Esophagus squamous epithelium (tissue), 5 donors: ENCODE results near the gene SCN1A. TPM values are rescaled to one million over a fixed set of nuclear protein-coding genes. Genes with fewer than 3 reads are reported as not detected.

Experiments used
- DNase-seq: peaks from one replicate; lab custom pipeline; 2025; lab: John Stamatoyannopoulos, UW
- H3K27ac ChIP-seq, 4 donors: fragments of 200-600 bp; sonication (generic); one replicate each; pipeline ENCODE4 v1.5.1; 2016 to 2019; ENCODE audit warnings: mild to moderate bottlenecking in 1 of 4
- H3K27me3 ChIP-seq, 4 donors: fragments of 200-600 bp; sonication (generic); 1 replicate in 3 of 4; 2 replicates in 1 of 4; pipeline versions ENCODE4 v1.5.1 to v1.6.0; 2017 to 2021; ENCODE audit warnings: antibody characterized with exemption in 1 of 4
- H3K36me3 ChIP-seq, 3 donors: fragments of 200-600 bp; sonication (generic); one replicate each; pipeline ENCODE4 v1.5.1; 2016 to 2019
- H3K4me1 ChIP-seq, 3 donors: fragments of 200-600 bp; sonication (generic); one replicate each; pipeline ENCODE4 v1.5.1; 2017 to 2019
- H3K4me3 ChIP-seq, 4 donors: fragments of 200-600 bp; sonication (generic); 1 replicate in 3 of 4; 2 replicates in 1 of 4; pipeline ENCODE4 v1.5.1; 2016 to 2019; ENCODE audit warnings: mild to moderate bottlenecking in 2 of 4, moderate library complexity in 1 of 4
- H3K9me3 ChIP-seq, 3 donors: fragments of 200-600 bp; sonication (generic); one replicate each; pipeline ENCODE4 v1.5.1; 2016 to 2019
- POLR2A ChIP-seq, 4 donors: fragments of 450-650 bp; IDR thresholded peaks; one replicate each; pipeline ENCODE4 v1.6.1; 2017; ENCODE audit warnings: antibody characterized with exemption in 4 of 4, mild to moderate bottlenecking in 4 of 4, moderate library complexity in 3 of 4
- WGBS, 2 donors: methylation state at CpG; one replicate each; pipeline ENCODE4 v1.1.5; 2018; 5-methylcytosine and 5-hydroxymethylcytosine counted together
- intact Hi-C: fragments of 100-400 bp; cut with DNase I; formaldehyde crosslinking; loops from one replicate; pipeline ENCODE4 v1.15.0; 2022
- total RNA-seq, 4 donors: library from RNA; depleted of rRNA; stranded (reverse); fragments of >200 nt; gene quantifications; one replicate each; pipeline ENCODE4 v1.1.0, GENCODE V29; 2016
- TF ChIP-seq, protein P1 (sequence below), 6 experiments: fragments of 450-650 bp in 4 of 6; fragments of 200-600 bp in 2 of 6; sonication (generic) in 2 of 6; IDR thresholded peaks; one replicate each; pipeline ENCODE4 v1.5.1; 2016 to 2019; ENCODE audit warnings: antibody characterized with exemption in 6 of 6, mild to moderate bottlenecking in 4 of 6, moderate library complexity in 4 of 6
- donor health status: DM: yes; HTN: yes; CAD: no.

Gene SCN1A
- total RNA-seq, 4 donors from 2014 or later = not detected

DNA sequence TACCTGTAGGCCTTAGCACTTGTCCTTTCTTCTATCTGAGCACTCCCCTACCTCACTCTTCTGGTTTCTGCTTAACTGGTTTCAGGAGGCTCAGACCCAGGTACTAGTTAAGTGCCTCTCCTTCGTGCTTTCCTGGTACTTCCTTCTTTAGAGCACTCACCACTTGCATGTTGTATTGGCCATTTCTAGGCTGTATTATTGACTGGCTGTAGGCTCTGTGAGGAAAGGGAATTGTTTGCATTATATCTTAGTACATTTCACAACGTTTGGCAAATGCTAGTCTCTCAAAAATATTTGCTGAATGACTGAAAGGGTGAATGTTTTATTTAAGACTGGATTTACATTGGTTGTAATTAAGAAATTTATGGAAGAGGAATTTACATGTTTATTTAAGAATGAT lies 36.0 kb upstream of the SCN1A start:
- TF ChIP-seq, protein P1, sequence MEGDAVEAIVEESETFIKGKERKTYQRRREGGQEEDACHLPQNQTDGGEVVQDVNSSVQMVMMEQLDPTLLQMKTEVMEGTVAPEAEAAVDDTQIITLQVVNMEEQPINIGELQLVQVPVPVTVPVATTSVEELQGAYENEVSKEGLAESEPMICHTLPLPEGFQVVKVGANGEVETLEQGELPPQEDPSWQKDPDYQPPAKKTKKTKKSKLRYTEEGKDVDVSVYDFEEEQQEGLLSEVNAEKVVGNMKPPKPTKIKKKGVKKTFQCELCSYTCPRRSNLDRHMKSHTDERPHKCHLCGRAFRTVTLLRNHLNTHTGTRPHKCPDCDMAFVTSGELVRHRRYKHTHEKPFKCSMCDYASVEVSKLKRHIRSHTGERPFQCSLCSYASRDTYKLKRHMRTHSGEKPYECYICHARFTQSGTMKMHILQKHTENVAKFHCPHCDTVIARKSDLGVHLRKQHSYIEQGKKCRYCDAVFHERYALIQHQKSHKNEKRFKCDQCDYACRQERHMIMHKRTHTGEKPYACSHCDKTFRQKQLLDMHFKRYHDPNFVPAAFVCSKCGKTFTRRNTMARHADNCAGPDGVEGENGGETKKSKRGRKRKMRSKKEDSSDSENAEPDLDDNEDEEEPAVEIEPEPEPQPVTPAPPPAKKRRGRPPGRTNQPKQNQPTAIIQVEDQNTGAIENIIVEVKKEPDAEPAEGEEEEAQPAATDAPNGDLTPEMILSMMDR (IDR thresholded peaks at IDR 0.05) = no peak
- TF ChIP-seq POLR2A (IDR thresholded peaks at IDR 0.05) = no peak
- no peak for DNase-seq
- no peaks in the 10 kb centered on the region for H3K4me1 ChIP-seq
- H3K27me3 ChIP-seq = no peaks in the 10 kb centered on the region
- no peaks in the 10 kb centered on the region for H3K9me3 ChIP-seq
- no peak overlapping the region for H3K4me3 ChIP-seq
- H3K36me3 ChIP-seq = no peaks in the 10 kb centered on the region
- 31 to 42% methylated on average over 2 of the region's 2 CpGs for WGBS, 2 donors
- intact Hi-C loops = no loop called here
- no peak overlapping the region for H3K27ac ChIP-seq

DNA sequence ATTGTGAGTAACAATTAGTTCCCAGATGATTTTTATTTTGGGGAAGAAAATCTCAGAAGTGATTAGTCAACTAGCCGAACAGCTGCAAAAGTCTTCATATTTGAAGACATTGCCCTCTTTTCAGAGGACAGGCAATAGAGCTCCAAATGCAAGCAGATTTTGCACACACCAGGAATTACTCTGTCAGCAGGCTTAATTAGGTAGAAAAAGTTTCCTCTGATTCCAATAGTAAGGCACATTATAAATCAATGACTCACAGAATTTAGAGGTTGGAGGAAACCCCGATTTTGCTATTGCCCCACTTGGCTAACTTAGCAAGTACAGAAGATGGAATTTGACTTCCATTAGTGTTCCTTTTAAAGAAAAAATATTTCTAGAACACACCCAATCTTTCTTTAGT lies 30.7 kb upstream of the SCN1A start:
- no peaks in the 10 kb centered on the region for H3K27me3 ChIP-seq
- intact Hi-C loops = no loop called here
- H3K36me3 ChIP-seq = no peaks in the 10 kb centered on the region
- H3K4me1 ChIP-seq = no peaks in the 10 kb centered on the region
- WGBS, 2 donors = 64 to 73% methylated on average over 2 of the region's 2 CpGs
- no peak overlapping the region for H3K27ac ChIP-seq
- TF ChIP-seq, protein P1 (IDR thresholded peaks at IDR 0.05) = no peak
- TF ChIP-seq POLR2A (IDR thresholded peaks at IDR 0.05) = no peak
- H3K9me3 ChIP-seq = no peaks in the 10 kb centered on the region
- no peak overlapping the region for H3K4me3 ChIP-seq
- DNase-seq = no peak

DNA sequence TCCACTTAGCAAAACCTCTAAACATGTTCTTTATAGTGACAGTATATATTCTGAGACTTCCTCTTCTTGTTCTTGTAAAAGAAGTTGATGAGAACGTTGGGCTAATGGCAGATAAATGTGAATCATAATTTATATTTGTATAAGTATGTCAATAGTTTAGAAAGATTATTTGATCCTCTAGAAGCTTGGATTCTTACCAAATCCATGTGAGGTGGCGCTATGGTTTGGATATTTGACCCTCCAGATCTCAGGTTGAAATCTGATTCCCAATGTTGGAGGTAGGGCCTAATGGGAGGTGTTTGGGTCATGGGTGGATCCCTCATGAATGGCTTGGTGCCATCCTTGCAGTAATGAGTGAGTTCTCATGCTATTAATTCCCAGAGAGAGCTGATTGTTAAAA lies 29.8 kb upstream of the SCN1A start:
- TF ChIP-seq POLR2A (IDR thresholded peaks at IDR 0.05) = no peak
- TF ChIP-seq, protein P1 (IDR thresholded peaks at IDR 0.05) = no peak
- no peaks in the 10 kb centered on the region for H3K27me3 ChIP-seq
- DNase-seq = no peak
- H3K36me3 ChIP-seq = no peaks in the 10 kb centered on the region
- intact Hi-C loops = no loop called here
- no peak overlapping the region for H3K4me3 ChIP-seq
- H3K4me1 ChIP-seq = no peaks in the 10 kb centered on the region
- 30 to 60% methylated on average over 2 of the region's 2 CpGs for WGBS, 2 donors
- no peak overlapping the region for H3K27ac ChIP-seq
- no peaks in the 10 kb centered on the region for H3K9me3 ChIP-seq

DNA sequence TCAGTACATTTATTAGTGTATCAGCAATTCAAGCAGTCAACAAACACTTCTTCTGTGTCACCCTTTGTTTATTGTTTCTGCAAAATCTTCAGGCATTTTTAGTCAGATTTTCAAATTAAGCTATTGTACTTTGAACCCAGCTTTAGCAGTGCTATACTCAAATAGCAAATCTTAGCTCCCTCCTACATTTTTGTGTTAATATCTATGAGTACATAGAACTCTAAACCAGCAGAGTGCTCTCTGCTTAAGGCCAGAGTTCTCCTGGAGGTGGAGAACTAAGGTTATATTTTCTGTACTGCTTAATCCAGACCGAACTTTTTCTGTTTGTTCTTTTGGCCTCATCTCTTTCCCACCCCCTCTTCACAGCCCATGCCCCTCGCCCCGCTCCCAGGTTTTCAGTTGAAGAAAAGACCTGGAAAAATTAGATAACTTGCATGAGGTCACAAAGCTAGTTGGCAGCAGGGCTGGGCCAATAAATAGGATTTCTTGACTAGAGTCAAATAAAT lies 29.2 kb upstream of the SCN1A start:
- intact Hi-C loops = no loop called here
- Histone ChIP-seq H3K9me3 (no peaks in the 10 kb centered on the region), H3K36me3 (no peaks in the 10 kb centered on the region), H3K27ac (no peak overlapping the region), H3K4me3 (no peak overlapping the region), H3K4me1 (no peaks in the 10 kb centered on the region), H3K27me3 (no peaks in the 10 kb centered on the region)
- TF ChIP-seq POLR2A (IDR thresholded peaks at IDR 0.05) = no peak
- TF ChIP-seq, protein P1 (IDR thresholded peaks at IDR 0.05) = no peak
- 52 to 96% methylated on average over 2 to 3 of the region's 3 CpGs for WGBS, 2 donors
- no peak for DNase-seq

DNA sequence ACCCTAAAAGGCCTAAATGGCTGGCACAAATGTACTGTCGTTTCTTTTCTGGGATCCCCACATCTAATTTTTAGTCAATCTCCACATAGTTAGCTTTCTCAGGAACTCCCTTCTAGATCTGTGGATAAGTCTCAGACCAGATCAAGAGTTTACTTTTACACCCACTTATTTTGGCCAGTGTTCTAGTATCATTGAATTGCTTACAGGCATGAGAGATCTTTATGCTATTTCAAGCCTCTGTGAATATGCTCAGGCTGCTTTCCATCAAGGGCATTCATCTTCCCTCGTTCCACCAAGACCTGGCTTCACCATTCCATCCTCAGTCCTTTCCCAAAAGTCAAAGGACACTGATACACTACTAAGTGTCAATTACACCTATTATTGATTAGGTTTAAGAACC lies 27.8 kb upstream of the SCN1A start:
- Histone ChIP-seq H3K4me3 (no peak overlapping the region), H3K36me3 (no peaks in the 10 kb centered on the region), H3K4me1 (no peaks in the 10 kb centered on the region), H3K9me3 (no peaks in the 10 kb centered on the region), H3K27ac (no peak overlapping the region), H3K27me3 (no peaks in the 10 kb centered on the region)
- intact Hi-C loops = no loop called here
- WGBS, 2 donors = 60 to 65% methylated on average over 2 of the region's 2 CpGs
- DNase-seq = no peak
- TF ChIP-seq POLR2A (IDR thresholded peaks at IDR 0.05) = no peak
- TF ChIP-seq, protein P1 (IDR thresholded peaks at IDR 0.05) = no peak
